GM21723 (cell line): ENCODE measurements around the gene PATZ1.
"Not testable (repeated sequence)": the region's sequence is repeated elsewhere in the genome, so short reads cannot be mapped to it uniquely, and the experiment has no call there.

ENCODE experiments used
- ATAC-seq: cut with Tn5 transposase; IDR thresholded peaks from one replicate; pipeline ENCODE4 v1.9.1; 2021; ENCODE audit warnings: mild to moderate bottlenecking, moderate library complexity; ENCODE audit not compliant: unreplicated experiment

PATZ1 gene

GRCh38 chr22:31321421-31321820 lies 24.7 kb downstream of the PATZ1 start:
- no peak for ATAC-seq

GRCh38 chr22:31314220-31314619 lies 31.9 kb downstream of the PATZ1 start:
- ATAC-seq = not testable (repeated sequence)

GRCh38 chr22:31313366-31314147 lies 32.6 kb downstream of the PATZ1 start:
- no peak for ATAC-seq

GRCh38 chr22:31308181-31308580 lies 38.0 kb downstream of the PATZ1 start:
- ATAC-seq = no peak

GRCh38 chr22:31305194-31305593 lies 41.0 kb downstream of the PATZ1 start:
- ATAC-seq = no peak

GRCh38 chr22:31302537-31302936 lies 43.6 kb downstream of the PATZ1 start:
- no peak for ATAC-seq

GRCh38 chr22:31302006-31302405 lies 44.1 kb downstream of the PATZ1 start:
- no peak for ATAC-seq

GRCh38 chr22:31300896-31301295 lies 45.2 kb downstream of the PATZ1 start:
- no peak for ATAC-seq

GRCh38 chr22:31295831-31296657 lies 50.1 kb downstream of the PATZ1 start:
- no peak for ATAC-seq

- ATAC-seq = no peak
Measured at GRCh38 chr22:31295360-31295759, 50.8 kb downstream of the PATZ1 start.

GRCh38 chr22:31292236-31292989 lies 53.7 kb downstream of the PATZ1 start, which contains the start of gene PIK3IP1:
TSS of gene PIK3IP1 (minus strand) at chr22:31292488. CDS start at chr22:31292344, 144 bp downstream.
- ATAC-seq = peak; percentile 44

GRCh38 chr22:31291481-31292235 lies 54.5 kb downstream of the PATZ1 start:
- ATAC-seq = no peak

- peak; percentile 80 for ATAC-seq
Measured at GRCh38 chr22:31290494-31291471, 55.4 kb downstream of the PATZ1 start.

- no peak for ATAC-seq
Measured at GRCh38 chr22:31289344-31289743, 56.8 kb downstream of the PATZ1 start.

- no peak for ATAC-seq
Measured at GRCh38 chr22:31288496-31289240, 57.5 kb downstream of the PATZ1 start.

- ATAC-seq = no peak
Measured at GRCh38 chr22:31287818-31288495, 58.2 kb downstream of the PATZ1 start.

GRCh38 chr22:31286360-31287255 lies 59.5 kb downstream of the PATZ1 start:
- no peak for ATAC-seq
